LHCN-M2 (cell line): ENCODE results near the gene LCTL. TPM values are rescaled to one million over a fixed set of nuclear protein-coding genes. Genes with fewer than 3 reads are reported as not detected.
"Not testable (repeated sequence)": the region's sequence is repeated elsewhere in the genome, so short reads cannot be mapped to it uniquely, and the experiment has no call there.

Source experiments
- DNase-seq: peaks from one replicate; pipeline ENCODE4 v3.0.0-alpha.2; 2012; ENCODE audit warnings: low read depth
- total RNA-seq: library from RNA; depleted of rRNA; stranded (reverse); fragments of >200 nt; gene quantifications from 2 replicates; pipeline ENCODE4 v1.2.3, GENCODE V29; 2014

LCTL gene
- total RNA-seq, 1 experiment from 2014 or later = 0.11 TPM

GRCh38 chr15:66592505-66593218, 26.9 kb upstream of the LCTL start:
- no peak for DNase-seq

- no peak for DNase-seq
Observed at GRCh38 chr15:66591322-66591862, 25.6 kb upstream of the LCTL start.

GRCh38 chr15:66590435-66590834, 24.6 kb upstream of the LCTL start:
- DNase-seq = no peak

GRCh38 chr15:66589429-66589828, 23.6 kb upstream of the LCTL start:
- not testable (repeated sequence) for DNase-seq

- no peak for DNase-seq
Observed at GRCh38 chr15:66588971-66589370, 23.2 kb upstream of the LCTL start.

GRCh38 chr15:66588537-66588936, 22.7 kb upstream of the LCTL start:
- DNase-seq = no peak

- DNase-seq = no peak
Observed at GRCh38 chr15:66587749-66588148, 22.0 kb upstream of the LCTL start.

GRCh38 chr15:66587020-66587419, 21.2 kb upstream of the LCTL start:
- no peak for DNase-seq

- no peak for DNase-seq
Observed at GRCh38 chr15:66586155-66586976, 20.6 kb upstream of the LCTL start.

GRCh38 chr15:66581972-66582537, 16.3 kb upstream of the LCTL start:
- no peak for DNase-seq

GRCh38 chr15:66580643-66581042, 14.8 kb upstream of the LCTL start:
- peak; percentile 40 for DNase-seq

- peak; percentile 61 for DNase-seq
Observed at GRCh38 chr15:66578286-66578875, 12.6 kb upstream of the LCTL start.

GRCh38 chr15:66574596-66574950, 8.8 kb upstream of the LCTL start:
- no peak for DNase-seq

GRCh38 chr15:66573719-66574595, 8.2 kb upstream of the LCTL start:
- no peak for DNase-seq

GRCh38 chr15:66573348-66573718, 7.5 kb upstream of the LCTL start:
- no peak for DNase-seq

GRCh38 chr15:66572146-66572545, 6.3 kb upstream of the LCTL start:
- DNase-seq = no peak

GRCh38 chr15:66570842-66571478, 5.2 kb upstream of the LCTL start:
- DNase-seq = no peak

GRCh38 chr15:66570327-66570726, 4.5 kb upstream of the LCTL start:
- DNase-seq = no peak

- no peak for DNase-seq
Observed at GRCh38 chr15:66569461-66570137, 3.8 kb upstream of the LCTL start.

- no peak for DNase-seq
Observed at GRCh38 chr15:66567897-66568296, 2.1 kb upstream of the LCTL start.
